ENCODE measurements around the gene TMEM271.

DNA sequence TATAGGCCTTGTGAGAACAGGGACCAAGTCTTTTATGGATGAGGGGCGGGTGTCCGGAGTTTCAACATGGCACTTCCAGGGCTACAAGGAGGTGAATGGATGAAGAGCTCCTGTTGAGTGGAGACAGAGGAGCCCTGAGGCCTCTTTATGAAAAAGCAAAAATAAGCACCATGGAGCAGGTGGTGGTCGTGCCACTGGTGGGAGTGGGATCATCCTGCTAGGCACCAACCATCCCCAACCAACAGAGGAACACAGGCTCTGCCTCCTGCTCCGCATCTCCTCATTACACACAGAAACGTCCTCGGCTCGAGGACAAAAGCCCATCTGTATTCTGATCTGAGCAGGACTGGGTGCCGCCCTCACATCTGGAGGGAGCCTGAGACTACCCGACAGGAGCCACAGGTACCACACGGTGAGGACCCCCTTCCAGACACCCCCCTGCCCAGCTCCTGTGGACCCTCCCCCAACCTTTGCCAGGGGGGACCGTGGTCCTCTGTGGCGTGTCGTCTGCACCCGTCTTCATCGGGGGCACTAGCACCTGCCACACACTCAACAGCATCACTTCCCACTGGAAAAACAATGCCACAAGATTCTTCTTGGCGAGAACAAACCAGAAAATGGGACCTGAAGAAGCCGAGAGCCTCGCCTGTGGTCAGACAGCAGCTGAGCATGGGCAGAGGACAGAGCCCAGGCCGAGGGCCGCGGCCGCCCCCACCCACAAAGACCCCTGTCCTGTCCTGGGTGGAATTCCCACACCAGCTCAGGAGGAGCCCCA lies 45.4 kb upstream of the TMEM271 start:
- TF ChIP-seq, protein P1, sequence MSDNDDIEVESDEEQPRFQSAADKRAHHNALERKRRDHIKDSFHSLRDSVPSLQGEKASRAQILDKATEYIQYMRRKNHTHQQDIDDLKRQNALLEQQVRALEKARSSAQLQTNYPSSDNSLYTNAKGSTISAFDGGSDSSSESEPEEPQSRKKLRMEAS (IDR thresholded peaks at IDR 0.05; ENCODE audit: low read depth, low read length), result no peak
- TF ChIP-seq POLR2A (IDR thresholded peaks at IDR 0.05; ENCODE audit: extremely low read depth, insufficient read length) (no peak), MYC (IDR thresholded peaks at IDR 0.05; ENCODE audit: low read depth, low read length) (no peak)
- TF ChIP-seq, protein P2, sequence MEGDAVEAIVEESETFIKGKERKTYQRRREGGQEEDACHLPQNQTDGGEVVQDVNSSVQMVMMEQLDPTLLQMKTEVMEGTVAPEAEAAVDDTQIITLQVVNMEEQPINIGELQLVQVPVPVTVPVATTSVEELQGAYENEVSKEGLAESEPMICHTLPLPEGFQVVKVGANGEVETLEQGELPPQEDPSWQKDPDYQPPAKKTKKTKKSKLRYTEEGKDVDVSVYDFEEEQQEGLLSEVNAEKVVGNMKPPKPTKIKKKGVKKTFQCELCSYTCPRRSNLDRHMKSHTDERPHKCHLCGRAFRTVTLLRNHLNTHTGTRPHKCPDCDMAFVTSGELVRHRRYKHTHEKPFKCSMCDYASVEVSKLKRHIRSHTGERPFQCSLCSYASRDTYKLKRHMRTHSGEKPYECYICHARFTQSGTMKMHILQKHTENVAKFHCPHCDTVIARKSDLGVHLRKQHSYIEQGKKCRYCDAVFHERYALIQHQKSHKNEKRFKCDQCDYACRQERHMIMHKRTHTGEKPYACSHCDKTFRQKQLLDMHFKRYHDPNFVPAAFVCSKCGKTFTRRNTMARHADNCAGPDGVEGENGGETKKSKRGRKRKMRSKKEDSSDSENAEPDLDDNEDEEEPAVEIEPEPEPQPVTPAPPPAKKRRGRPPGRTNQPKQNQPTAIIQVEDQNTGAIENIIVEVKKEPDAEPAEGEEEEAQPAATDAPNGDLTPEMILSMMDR (IDR thresholded peaks at IDR 0.05; ENCODE audit: low read depth, low read length), result no peak

All from NB4 (cell line).